ENCODE measurements around the gene ZBTB18. TPM values are rescaled to one million over a fixed set of nuclear protein-coding genes. Genes with fewer than 3 reads are reported as not detected.
A peak's percentile ranks its signal among the peaks of the same experiment; 100 is the strongest.

The ZBTB18 gene
- total RNA-seq, result 130 and 131 TPM in 2 replicates
- 88.4 TPM for total RNA-seq (2013)
- 38.4 and 51.2 TPM in 2 replicates for polyA plus RNA-seq
- 108 and 110 TPM in 2 replicates for polyA minus RNA-seq

DNA sequence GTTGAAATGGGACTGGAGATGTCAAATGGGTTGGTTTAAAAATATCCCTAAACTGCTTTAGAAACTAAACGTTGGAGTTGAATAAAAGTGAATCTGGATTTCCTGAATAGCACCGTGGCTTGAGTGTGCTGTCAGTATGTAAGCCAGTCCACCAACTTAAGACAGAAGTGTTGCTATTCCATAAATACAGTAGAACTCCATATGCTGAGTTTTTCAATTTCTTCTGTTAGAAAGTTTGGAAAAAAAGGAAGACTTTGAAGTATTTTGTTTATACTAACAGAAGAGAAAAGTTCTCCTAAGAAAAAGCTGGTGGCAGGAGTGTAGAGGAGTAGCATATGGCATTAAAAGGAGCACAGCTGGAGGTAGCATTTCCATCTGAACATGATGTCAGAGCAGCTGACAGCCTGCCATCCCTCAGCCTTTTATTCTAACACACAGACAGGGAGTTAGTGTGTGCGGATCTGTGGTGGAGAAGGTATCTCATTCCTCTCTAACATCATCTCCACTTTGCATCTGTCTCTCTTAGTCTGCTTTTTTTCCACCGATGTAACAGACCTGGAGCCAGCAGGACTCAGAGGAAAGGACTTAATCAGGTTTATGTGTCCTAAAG lies at the start of gene ZBTB18:
Gene ZBTB18 (plus strand): TSS at position 449 of the 610 bp plus-strand sequence. CDS start 149 bp downstream, at position 598.
- no CpG with 5 or more reads among the region's 4 CpGs for WGBS (ENCODE audit: insufficient coverage)
- Histone ChIP-seq H2AFZ (ENCODE audit: insufficient read depth, low read depth, low read length, poor library complexity, severe bottlenecking) (peak within 1 kb of the TSS; percentile 64), H3K36me3 (replicated peaks in 1 of 2; ENCODE audit: control extremely low read depth in 1 of 2, control insufficient read depth in 1 of 2, extremely low read depth in 1 of 2, insufficient read depth in 2 of 2, low read length in 1 of 2) (peaks cover 0 to 24% of the 10 kb centered on the region in 2 experiments), H3K4me2 (replicated peaks; ENCODE audit: low read depth, low read length, poor library complexity, severe bottlenecking) (peak within 1 kb of the TSS; percentile 88), H3K4me1 (ENCODE audit: control insufficient read depth in 2 of 2, insufficient read depth in 2 of 2, low read length in 2 of 2) (peaks cover 35 to 50% of the 10 kb centered on the region in 2 donors), H3K9ac (ENCODE audit: low read length) (peak within 1 kb of the TSS; percentile 99), H3K79me2 (ENCODE audit: control insufficient read depth, insufficient read depth, low read length) (peaks cover 65% of the 10 kb centered on the region), H3K9me3 (ENCODE audit: control extremely low read depth in 1 of 3, control insufficient read depth in 2 of 3, insufficient read depth in 1 of 3, low read length in 2 of 3) (no peaks in the 10 kb centered on the region), H3K27ac (ENCODE audit: low read length in 2 of 2) (peak within 1 kb of the TSS; percentile 90 to 97), H4K20me1 (ENCODE audit: control insufficient read depth, insufficient read depth, low read length, poor library complexity, severe bottlenecking) (peaks cover 26% of the 10 kb centered on the region), H3K27me3 (replicated peaks in 1 of 4; ENCODE audit: control extremely low read depth in 1 of 4, control insufficient read depth in 3 of 4, insufficient read depth in 4 of 4, low read length in 3 of 4) (no peaks in the 10 kb centered on the region), H3K4me3 (ENCODE audit: control extremely low read depth in 1 of 5, extremely low read depth in 1 of 5, insufficient read depth in 1 of 5, low read depth in 2 of 5, low read length in 4 of 5) (peak within 1 kb of the TSS; percentile 66 to 100 (median 81))
- Mint-ChIP-seq H3K27ac (peak within 1 kb of the TSS; percentile 96), H3K9me3 (ENCODE audit: insufficient read depth) (no peaks in the 10 kb centered on the region), H3K27me3 (no peaks in the 10 kb centered on the region), H3K4me3 (no peak within 1 kb of the TSS), H3K4me1 (peaks cover 21% of the 10 kb centered on the region)
- DNase-seq, result no peak
- ATAC-seq (ENCODE audit: low read depth), result no peak
- CTCF ChIA-PET, result interaction anchor here (1.3 to 2.7 kb wide), 7 partner anchors 10 to 221 kb away, joined by 3 to 10 read pairs (median 8); no protein-coding TSS in a partner anchor
- intact Hi-C loops (cut with micrococcal nuclease), result loop anchor here (1.0 to 10.0 kb wide), 3 partner anchors 54 to 324 kb away; no protein-coding TSS in a partner anchor
- POLR2A ChIA-PET, result interaction anchor here (0.6 to 1.2 kb wide), 3 partner anchors 19 to 804 kb away, joined by 3 to 8 read pairs (median 6); no protein-coding TSS in a partner anchor
- TF ChIP-seq EZH2 (IDR thresholded peaks at IDR 0.05; ENCODE audit: borderline replicate concordance, insufficient read depth, low read depth, low read length, poor library complexity, severe bottlenecking), result no peak
- TF ChIP-seq, protein P1, sequence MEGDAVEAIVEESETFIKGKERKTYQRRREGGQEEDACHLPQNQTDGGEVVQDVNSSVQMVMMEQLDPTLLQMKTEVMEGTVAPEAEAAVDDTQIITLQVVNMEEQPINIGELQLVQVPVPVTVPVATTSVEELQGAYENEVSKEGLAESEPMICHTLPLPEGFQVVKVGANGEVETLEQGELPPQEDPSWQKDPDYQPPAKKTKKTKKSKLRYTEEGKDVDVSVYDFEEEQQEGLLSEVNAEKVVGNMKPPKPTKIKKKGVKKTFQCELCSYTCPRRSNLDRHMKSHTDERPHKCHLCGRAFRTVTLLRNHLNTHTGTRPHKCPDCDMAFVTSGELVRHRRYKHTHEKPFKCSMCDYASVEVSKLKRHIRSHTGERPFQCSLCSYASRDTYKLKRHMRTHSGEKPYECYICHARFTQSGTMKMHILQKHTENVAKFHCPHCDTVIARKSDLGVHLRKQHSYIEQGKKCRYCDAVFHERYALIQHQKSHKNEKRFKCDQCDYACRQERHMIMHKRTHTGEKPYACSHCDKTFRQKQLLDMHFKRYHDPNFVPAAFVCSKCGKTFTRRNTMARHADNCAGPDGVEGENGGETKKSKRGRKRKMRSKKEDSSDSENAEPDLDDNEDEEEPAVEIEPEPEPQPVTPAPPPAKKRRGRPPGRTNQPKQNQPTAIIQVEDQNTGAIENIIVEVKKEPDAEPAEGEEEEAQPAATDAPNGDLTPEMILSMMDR (IDR thresholded peaks at IDR 0.05), result no peak

DNA sequence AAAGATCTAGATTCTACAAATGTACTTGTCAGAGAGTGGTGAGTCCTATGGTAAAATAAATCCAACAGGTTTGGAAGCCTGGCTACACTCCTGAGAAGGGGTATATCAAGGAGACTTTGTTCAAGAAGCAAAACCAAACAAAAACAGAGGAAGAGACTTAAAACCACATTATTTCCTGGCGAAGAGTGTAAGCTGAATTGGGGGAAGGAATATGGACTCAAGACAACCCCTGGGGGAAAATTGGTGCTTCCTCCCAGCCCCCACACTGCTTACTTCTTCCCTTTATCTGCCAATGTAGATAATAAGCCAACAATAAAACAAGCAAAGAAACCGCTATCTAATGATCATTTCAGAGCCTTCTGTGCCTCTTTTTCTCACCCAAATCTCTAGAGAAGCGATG lies 48.4 kb upstream of the ZBTB18 start:
- Mint-ChIP-seq H3K4me3 (no peak overlapping the region), H3K9me3 (ENCODE audit: insufficient read depth) (no peaks in the 10 kb centered on the region), H3K27ac (no peak overlapping the region), H3K27me3 (peaks cover 11% of the 10 kb centered on the region), H3K4me1 (peaks cover 12% of the 10 kb centered on the region)
- peak overlapping the region; percentile 3 for H3K4me2 ChIP-seq (replicated peaks; ENCODE audit: low read depth, low read length, poor library complexity, severe bottlenecking)
- H3K27ac ChIP-seq (ENCODE audit: low read length in 2 of 2), result no peak overlapping the region
- H4K20me1 ChIP-seq (ENCODE audit: control insufficient read depth, insufficient read depth, low read length, poor library complexity, severe bottlenecking), result no peaks in the 10 kb centered on the region
- peaks cover 8 to 9% of the 10 kb centered on the region in 2 donors for H3K4me1 ChIP-seq (ENCODE audit: control insufficient read depth in 2 of 2, insufficient read depth in 2 of 2, low read length in 2 of 2)
- 60% methylated on average over 1 of the region's 3 CpGs for WGBS (ENCODE audit: insufficient coverage)
- ChIA-PET CTCF (no interaction called here), POLR2A (no interaction called here)
- H3K27me3 ChIP-seq (replicated peaks in 1 of 4; ENCODE audit: control extremely low read depth in 1 of 4, control insufficient read depth in 3 of 4, insufficient read depth in 4 of 4, low read length in 3 of 4), result no peaks in the 10 kb centered on the region
- no peak for ATAC-seq (ENCODE audit: low read depth)
- no peaks in the 10 kb centered on the region for H3K9me3 ChIP-seq (ENCODE audit: control extremely low read depth in 1 of 3, control insufficient read depth in 2 of 3, insufficient read depth in 1 of 3, low read length in 2 of 3)
- H3K36me3 ChIP-seq (replicated peaks in 1 of 2; ENCODE audit: control extremely low read depth in 1 of 2, control insufficient read depth in 1 of 2, extremely low read depth in 1 of 2, insufficient read depth in 2 of 2, low read length in 1 of 2), result no peaks in the 10 kb centered on the region
- no peak for DNase-seq
- intact Hi-C loops (cut with micrococcal nuclease), result no loop called here
- H3K9ac ChIP-seq (ENCODE audit: low read length), result no peak overlapping the region
- no peak overlapping the region for H3K4me3 ChIP-seq (ENCODE audit: control extremely low read depth in 1 of 5, extremely low read depth in 1 of 5, insufficient read depth in 1 of 5, low read depth in 2 of 5, low read length in 4 of 5)
- H3K79me2 ChIP-seq (ENCODE audit: control insufficient read depth, insufficient read depth, low read length), result no peaks in the 10 kb centered on the region
- no peak overlapping the region for H2AFZ ChIP-seq (ENCODE audit: insufficient read depth, low read depth, low read length, poor library complexity, severe bottlenecking)
- TF ChIP-seq, protein P1 (IDR thresholded peaks at IDR 0.05), result no peak
- TF ChIP-seq EZH2 (IDR thresholded peaks at IDR 0.05; ENCODE audit: borderline replicate concordance, insufficient read depth, low read depth, low read length, poor library complexity, severe bottlenecking), result no peak

All from B cell (primary cell).